Transverse colon (tissue), 4 donors: Measurements from ENCODE around the gene PPP1R12B. TPM values are rescaled to one million over a fixed set of nuclear protein-coding genes. Genes with fewer than 3 reads are reported as not detected.
"Not testable (repeated sequence)": the region's sequence is repeated elsewhere in the genome, so short reads cannot be mapped to it uniquely, and the experiment has no call there.

Source experiments
- DNase-seq: peaks from one replicate; pipeline ENCODE4 v3.0.0-alpha.2; 2019
- H3K27ac ChIP-seq, 4 donors: fragments of 200-600 bp; sonication (generic); 2 replicates each; pipeline ENCODE4 v1.5.1; 2016 to 2018; ENCODE audit warnings: inconsistent platforms in 4 of 4
- H3K27me3 ChIP-seq: fragments of 200-600 bp; sonication (generic); 2 replicates; pipeline ENCODE4 v1.5.1; 2017; ENCODE audit warnings: inconsistent platforms
- H3K36me3 ChIP-seq, 4 donors: fragments of 200-600 bp; sonication (generic); 2 replicates each; pipeline ENCODE4 v1.5.1; 2017 to 2019; ENCODE audit warnings: inconsistent platforms in 4 of 4
- H3K4me1 ChIP-seq, 4 donors: fragments of 200-600 bp; sonication (generic); 2 replicates each; pipeline ENCODE4 v1.5.1; 2017 to 2020; ENCODE audit warnings: inconsistent platforms in 4 of 4
- H3K4me3 ChIP-seq, 4 donors: fragments of 200-600 bp; sonication (generic); 1 replicate in 1 of 4; 2 replicates in 3 of 4; pipeline versions ENCODE4 v1.5.1 to v1.6.1; 2017 to 2019; ENCODE audit warnings: inconsistent platforms in 4 of 4
- H3K9me3 ChIP-seq, 2 donors: fragments of 200-600 bp; sonication (generic); 2 replicates each; pipeline ENCODE4 v1.5.1; 2017 to 2019; ENCODE audit warnings: inconsistent platforms in 2 of 2
- CTCF ChIP-seq, 5 experiments: fragments of 200-600 bp in 3 of 5; fragments of 450-650 bp in 2 of 5; sonication (generic) in 3 of 5; IDR thresholded peaks; 1 replicate in 2 of 5; 2 replicates in 3 of 5; pipeline ENCODE4 v1.5.1; 2016 to 2017; ENCODE audit warnings: antibody characterized with exemption in 5 of 5, inconsistent platforms in 3 of 5, mild to moderate bottlenecking in 2 of 5, moderate library complexity in 1 of 5
- EP300 ChIP-seq: sonication (generic); formaldehyde crosslinking; IDR thresholded peaks from one replicate; pipeline ENCODE4 v1.6.1; 2017; ENCODE audit warnings: antibody characterized with exemption, low read depth
- POLR2A ChIP-seq: fragments of 450-650 bp; IDR thresholded peaks from one replicate; pipeline ENCODE4 v1.6.1; 2016; ENCODE audit warnings: antibody characterized with exemption, mild to moderate bottlenecking, moderate library complexity
- POLR2AphosphoS5 ChIP-seq, 3 donors: sonication (generic); formaldehyde crosslinking; IDR thresholded peaks; one replicate each; pipeline ENCODE4 v1.6.1; 2016; ENCODE audit warnings: antibody characterized with exemption in 3 of 3
- WGBS, 2 donors: methylation state at CpG; one replicate each; pipeline ENCODE4 v1.1.5; 2018; ENCODE audit warnings: low coverage in 1 of 2; 5-methylcytosine and 5-hydroxymethylcytosine counted together
- in situ Hi-C, 4 donors: fragments of 200-750 bp; cut with MboI; loops; one replicate each; pipeline versions ENCODE4 v1.15.0 to v1.15.1; 2017; ENCODE audit warnings: low sequenced_read_pairs in 3 of 4, low pct_ligation_motif_present in 1 of 4, low pct_unique_long_range_greater_than_20kb in 1 of 4
- intact Hi-C: fragments of 100-400 bp; cut with DNase I; formaldehyde crosslinking; loops from one replicate; pipeline ENCODE4 v1.15.1; 2023; ENCODE audit warnings: low total_unique reads
- total RNA-seq, 4 donors: library from RNA; depleted of rRNA; stranded (reverse); fragments of >200 nt; gene quantifications; one replicate each; pipeline ENCODE4 v1.1.0, GENCODE V29; 2016

The PPP1R12B gene
- total RNA-seq, 4 donors from 2014 or later = 92.7 to 254 (median 137) TPM

- in situ Hi-C loops = no loop called here
- 65 to 84% methylated on average over 3 to 4 of the region's 4 CpGs for WGBS, 2 donors
Measured at GRCh38 chr1:202365092-202365815, 16.8 kb downstream of the PPP1R12B start.

GRCh38 chr1:202367271-202367670, 18.8 kb downstream of the PPP1R12B start:
- no peak overlapping the region for H3K4me3 ChIP-seq
- no peaks in the 10 kb centered on the region for H3K36me3 ChIP-seq
- intact Hi-C loops = no loop called here
- 90 to 91% methylated on average over 1 of the region's 1 CpG for WGBS, 2 donors
- TF ChIP-seq EP300 (no peak), POLR2AphosphoS5 (IDR thresholded peaks at IDR 0.05) (no peak), POLR2A (no peak), CTCF (IDR thresholded peaks at IDR 0.05) (no peak)
- no peaks in the 10 kb centered on the region for H3K9me3 ChIP-seq
- H3K27me3 ChIP-seq = no peaks in the 10 kb centered on the region
- H3K4me1 ChIP-seq = no peaks in the 10 kb centered on the region
- in situ Hi-C loops = no loop called here
- H3K27ac ChIP-seq = no peak overlapping the region
- no peak for DNase-seq

More at GRCh38 chr1:202365092-202365815, 16.8 kb downstream of the PPP1R12B start:
- Histone ChIP-seq H3K9me3 (no peaks in the 10 kb centered on the region), H3K4me1 (no peaks in the 10 kb centered on the region), H3K27me3 (no peaks in the 10 kb centered on the region), H3K36me3 (no peaks in the 10 kb centered on the region), H3K4me3 (no peak overlapping the region), H3K27ac (no peak overlapping the region)
- intact Hi-C loops = no loop called here
- no peak for DNase-seq
- TF ChIP-seq POLR2A (no peak), CTCF (IDR thresholded peaks at IDR 0.05) (no peak), POLR2AphosphoS5 (IDR thresholded peaks at IDR 0.05) (no peak)

- intact Hi-C loops, DNase-seq, H3K4me3 ChIP-seq, H3K9me3 ChIP-seq, H3K36me3 ChIP-seq, H3K4me1 ChIP-seq, H3K27me3 ChIP-seq, H3K27ac ChIP-seq, in situ Hi-C loops: not testable (repeated sequence)
- 95 to 96% methylated on average over 4 of the region's 4 CpGs for WGBS, 2 donors
Measured at GRCh38 chr1:202370906-202371305, 22.4 kb downstream of the PPP1R12B start.

- H3K36me3 ChIP-seq = no peaks in the 10 kb centered on the region
- in situ Hi-C loops (no loop called here), intact Hi-C loops (no loop called here)
Measured at GRCh38 chr1:202374099-202374498, 25.6 kb downstream of the PPP1R12B start.

DNA sequence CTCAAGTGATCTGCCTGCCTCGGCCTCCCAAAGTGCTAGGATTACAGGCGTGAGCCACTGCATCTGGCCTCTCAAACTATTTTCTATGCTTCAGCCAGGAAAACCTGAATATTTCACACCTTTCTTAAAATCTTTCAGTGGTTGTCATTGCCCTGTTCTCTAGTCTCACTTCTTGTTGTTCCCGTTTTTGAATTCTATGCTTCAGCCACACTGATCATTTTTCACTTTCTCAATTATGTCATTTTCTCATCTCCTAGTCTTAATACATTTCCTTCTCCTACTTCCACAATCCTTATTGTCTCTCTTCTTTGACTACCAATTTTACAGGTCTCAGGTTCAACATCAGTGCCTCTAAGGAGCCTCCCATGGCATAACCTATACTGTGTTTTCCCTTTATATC, 26.7 kb downstream of the PPP1R12B start:
- in situ Hi-C loops, H3K36me3 ChIP-seq, H3K9me3 ChIP-seq, intact Hi-C loops, DNase-seq, H3K4me3 ChIP-seq, H3K27me3 ChIP-seq, H3K27ac ChIP-seq: not testable (repeated sequence)
- peaks cover 0 to 11% (median 3%) of the 10 kb centered on the region in 4 donors for H3K4me1 ChIP-seq
- 67 to 81% methylated on average over 1 to 3 of the region's 3 CpGs for WGBS, 2 donors

More at GRCh38 chr1:202374099-202374498, 25.6 kb downstream of the PPP1R12B start:
- Histone ChIP-seq H3K9me3 (no peaks in the 10 kb centered on the region), H3K4me3 (no peak overlapping the region), H3K27ac (no peak overlapping the region), H3K27me3 (no peaks in the 10 kb centered on the region), H3K4me1 (peaks cover 0 to 2% (median 0%) of the 10 kb centered on the region in 4 donors)
- no peak for TF ChIP-seq POLR2A
- no peak for TF ChIP-seq POLR2AphosphoS5 (IDR thresholded peaks at IDR 0.05)
- no peak for TF ChIP-seq CTCF (IDR thresholded peaks at IDR 0.05)
- no peak for TF ChIP-seq EP300
- DNase-seq = no peak
